T-helper 1 cell (primary cell): ENCODE data around the gene GRID1.
A peak's percentile ranks its signal among the peaks of the same experiment; 100 is the strongest.

ENCODE experiments used
- DNase-seq, 5 donors: peaks; one replicate each; pipeline ENCODE4 v3.0.0-alpha.2; 2012 to 2020

The GRID1 gene

GRCh38 chr10:85623342-85623741, 743.3 kb downstream of the GRID1 start:
- DNase-seq: no peak

DNA sequence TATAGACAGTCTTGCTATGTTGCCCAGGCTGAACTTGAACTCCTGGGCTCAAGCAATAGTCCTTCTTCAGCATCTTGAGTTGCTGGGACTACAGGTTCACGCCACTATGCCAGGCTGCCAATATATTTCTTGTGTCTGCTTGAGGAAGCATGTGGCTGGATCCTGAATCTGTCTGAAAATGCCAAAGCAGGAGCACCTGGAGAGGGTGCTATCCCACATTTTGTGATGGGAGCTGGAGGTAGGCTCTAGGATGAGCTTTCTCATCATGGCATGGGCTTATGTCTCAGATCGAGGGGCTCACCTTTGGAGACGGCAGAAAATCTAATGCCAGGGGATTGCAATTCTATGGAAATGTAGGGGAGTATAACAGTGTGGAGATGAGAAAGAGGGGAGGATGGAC, 744.2 kb downstream of the GRID1 start:
- no peak for DNase-seq

DNA sequence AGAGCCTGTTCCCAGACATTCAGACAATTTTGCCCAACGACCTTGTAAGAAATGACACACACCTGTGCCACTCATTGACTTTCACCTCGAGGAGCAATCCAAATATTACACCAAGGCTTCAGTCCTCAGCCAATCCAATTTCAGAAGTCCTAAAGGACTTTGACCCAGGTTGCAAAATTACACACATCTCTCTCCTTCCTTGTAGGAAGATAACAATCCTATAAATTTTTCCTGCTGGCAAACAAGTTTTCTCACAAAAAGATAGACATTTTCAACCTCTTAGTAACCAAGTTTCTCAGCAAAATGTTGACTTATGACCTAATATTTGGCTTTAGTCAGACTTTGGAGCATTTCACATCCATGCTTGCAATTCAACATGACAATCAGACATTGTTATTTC, 745.0 kb downstream of the GRID1 start:
- DNase-seq: no peak

DNA sequence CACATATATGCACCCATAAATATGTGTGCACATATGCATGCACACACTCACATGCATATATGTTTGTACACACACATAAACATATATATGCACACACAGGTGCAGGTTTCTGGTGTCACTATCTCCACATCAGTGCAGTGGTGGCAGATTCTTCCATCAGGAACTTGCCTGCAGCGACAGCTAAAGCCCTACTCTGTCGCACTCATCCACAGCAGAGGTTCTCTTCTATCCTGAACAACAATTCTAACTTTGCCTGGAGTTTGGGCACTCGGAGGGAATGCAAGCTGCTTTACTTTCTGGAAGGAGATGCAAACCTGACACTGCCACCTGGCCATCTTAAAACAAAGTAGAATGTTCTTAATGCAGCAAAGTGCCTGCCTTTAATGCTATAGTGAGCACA, 745.8 kb downstream of the GRID1 start:
- DNase-seq: no peak

GRCh38 chr10:85619832-85620231, 746.8 kb downstream of the GRID1 start:
- no peak for DNase-seq

DNA sequence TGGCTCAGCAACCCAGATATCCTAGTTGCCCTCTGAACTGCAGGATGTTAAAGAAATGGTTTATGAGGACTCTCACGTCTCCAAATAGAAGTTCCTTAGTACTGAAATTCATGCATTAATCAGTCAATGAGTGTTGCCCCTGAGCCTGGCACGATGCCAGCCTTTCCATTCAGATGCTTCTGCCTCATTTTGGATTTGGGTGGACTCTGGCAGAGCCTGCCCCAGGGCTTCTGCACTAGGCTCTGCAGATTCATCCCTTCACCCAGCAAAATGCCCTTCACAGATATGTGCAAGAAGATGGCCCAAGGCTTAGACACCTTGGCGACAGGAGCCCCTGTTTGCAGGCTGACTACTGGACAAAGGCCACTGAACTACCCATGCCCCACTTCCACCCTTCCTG, 747.8 kb downstream of the GRID1 start:
- DNase-seq: no peak

DNA sequence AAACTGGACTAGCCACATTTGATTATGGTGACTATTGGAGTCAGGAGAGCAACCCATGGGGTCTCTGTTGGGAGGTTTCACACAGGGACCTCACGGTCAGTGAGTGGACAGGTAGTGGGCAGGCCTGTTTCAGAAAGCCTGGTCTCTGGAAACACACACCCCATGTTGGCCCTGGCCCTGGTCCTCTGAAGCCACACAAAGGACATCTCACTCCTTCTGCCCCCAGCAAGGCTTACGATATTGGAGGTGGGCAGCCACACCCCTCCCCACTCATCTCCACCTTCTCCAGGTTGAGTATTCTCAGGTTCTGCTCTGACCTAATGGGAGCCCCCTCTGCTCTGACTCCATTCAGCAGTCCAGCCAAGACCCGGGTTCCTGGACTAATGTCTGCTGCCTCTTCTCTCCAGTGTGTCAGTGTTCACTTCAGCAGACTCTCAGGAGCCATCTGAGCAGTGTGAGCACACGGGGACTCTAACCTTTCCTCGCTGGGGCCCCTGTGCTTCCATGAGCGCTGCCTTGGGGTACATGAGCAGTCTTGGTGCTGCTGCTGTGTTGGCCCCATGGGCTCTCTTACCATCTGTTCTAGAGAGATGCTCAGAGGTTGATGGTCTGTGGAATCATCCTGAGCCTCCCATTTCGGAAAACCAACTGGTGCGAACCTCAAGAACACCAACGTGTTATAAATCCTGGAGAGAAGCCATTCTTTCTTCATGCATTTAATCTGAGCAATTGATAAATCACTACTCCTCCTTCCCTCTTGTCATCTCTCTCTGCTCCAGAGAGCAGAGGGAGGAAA, 748.6 kb downstream of the GRID1 start:
- no peak for DNase-seq

DNA sequence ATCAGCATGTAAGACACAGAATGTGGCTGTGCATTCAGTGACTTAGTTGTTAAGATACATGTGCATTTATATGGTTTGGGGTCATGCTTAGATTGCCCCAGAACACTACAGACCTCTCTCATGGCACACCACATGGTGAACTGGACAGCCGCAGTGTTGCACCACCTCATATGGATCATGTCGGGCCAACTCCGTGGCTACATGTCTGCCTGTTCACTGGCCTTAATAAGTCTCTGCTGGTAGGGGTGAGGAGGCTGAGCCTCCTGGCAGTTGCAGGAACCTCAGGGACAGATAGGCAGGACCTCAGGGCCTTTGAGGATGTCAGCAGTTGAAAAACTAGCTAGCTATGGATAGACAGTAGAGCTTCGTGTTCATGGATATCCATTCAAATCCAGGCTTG, 751.0 kb downstream of the GRID1 start:
- no peak for DNase-seq

DNA sequence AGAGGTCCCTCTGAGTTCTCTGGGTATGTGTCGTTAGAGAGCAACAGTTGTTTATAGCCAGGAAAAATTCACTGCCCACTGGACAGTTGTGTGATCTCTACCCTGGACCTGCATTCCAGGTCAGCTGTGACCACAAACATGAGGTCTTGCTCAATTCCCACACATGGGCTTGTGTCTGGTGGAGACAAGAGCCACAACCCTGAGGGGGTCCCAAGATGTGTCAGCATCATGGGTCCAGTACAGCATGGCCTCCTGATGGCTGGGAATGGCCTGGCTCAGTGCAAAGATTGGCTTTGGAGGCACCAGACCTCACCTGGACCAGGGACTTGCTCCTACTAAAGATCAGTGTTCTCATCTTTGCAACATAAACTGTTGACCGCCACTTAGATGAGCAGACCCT, 751.6 kb downstream of the GRID1 start:
- no peak for DNase-seq

- no peak for DNase-seq
Observed at GRCh38 chr10:85614566-85614965, 752.0 kb downstream of the GRID1 start.

GRCh38 chr10:85613391-85613790, 753.2 kb downstream of the GRID1 start:
- no peak for DNase-seq

- peak in 1 of 5 donors; percentile 5 for DNase-seq
Observed at GRCh38 chr10:85612833-85613232, 753.8 kb downstream of the GRID1 start.

- peak in 3 of 5 donors; percentile 15 to 84 (median 26) for DNase-seq
Observed at GRCh38 chr10:85612378-85612775, 754.2 kb downstream of the GRID1 start.

DNA sequence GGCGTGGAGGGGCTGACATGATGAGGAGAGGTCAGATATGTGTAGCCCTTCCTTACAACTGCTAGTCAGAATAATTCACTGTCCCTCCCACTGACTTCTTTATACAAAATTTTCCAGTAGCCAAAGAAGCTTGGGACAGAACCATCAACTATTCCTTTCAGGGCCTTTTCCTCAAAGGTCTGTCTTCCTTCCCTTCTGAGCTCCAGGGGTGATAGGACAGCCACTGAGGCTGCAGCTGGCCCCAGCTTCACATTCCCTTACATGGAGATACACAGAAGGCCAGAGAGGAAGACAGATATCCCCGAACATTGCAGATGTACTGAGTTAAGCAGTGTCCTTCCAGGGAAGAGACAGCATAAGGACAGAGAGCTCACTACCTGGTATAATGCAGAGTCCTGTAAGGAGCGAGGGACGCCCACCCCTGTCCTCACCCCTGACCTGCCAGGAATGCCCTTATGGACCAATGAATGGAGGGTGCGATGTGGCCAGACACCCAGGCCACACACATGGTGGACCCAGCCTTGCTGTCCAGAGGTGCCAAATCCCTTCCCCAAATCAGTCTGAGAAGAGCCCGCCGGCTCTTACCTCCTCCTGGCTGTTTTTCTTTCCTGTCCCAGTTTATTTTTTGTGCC, 754.7 kb downstream of the GRID1 start:
- no peak for DNase-seq

GRCh38 chr10:85611093-85611740, 755.4 kb downstream of the GRID1 start:
- DNase-seq: no peak

DNA sequence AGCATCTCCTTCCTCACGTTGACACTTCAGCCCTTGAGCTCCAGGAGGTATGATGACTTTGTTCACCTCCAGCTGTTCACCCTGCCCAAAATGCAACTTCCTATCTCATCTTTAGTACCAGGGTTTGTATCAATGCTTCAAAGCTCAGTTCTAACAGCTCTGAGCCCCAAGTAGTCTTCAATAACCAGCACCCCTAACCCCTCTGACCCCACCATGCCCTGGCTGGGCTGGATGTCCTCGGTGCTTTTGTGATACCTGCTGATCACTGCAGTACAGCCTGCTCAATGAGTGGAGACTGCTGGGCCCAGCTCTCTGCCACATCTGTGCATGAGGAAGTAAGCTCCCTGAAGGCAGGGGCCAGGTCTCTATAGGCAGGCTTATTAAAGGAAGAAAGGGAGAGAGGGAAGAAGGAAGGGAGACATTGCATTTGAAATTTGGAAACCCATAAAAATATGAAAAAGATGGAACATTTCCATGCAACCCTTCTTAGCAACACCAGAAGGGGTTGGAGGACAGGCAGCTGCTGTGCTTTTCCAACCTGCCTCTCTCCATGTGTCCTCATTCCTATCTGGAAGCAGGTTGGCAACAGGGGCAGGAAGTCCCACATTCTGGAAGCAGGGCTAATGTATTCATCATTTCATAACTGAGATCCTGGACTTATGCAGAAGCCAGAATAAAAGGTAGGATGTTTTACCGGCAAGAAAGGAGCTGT, 756.1 kb downstream of the GRID1 start:
- DNase-seq: no peak

DNA sequence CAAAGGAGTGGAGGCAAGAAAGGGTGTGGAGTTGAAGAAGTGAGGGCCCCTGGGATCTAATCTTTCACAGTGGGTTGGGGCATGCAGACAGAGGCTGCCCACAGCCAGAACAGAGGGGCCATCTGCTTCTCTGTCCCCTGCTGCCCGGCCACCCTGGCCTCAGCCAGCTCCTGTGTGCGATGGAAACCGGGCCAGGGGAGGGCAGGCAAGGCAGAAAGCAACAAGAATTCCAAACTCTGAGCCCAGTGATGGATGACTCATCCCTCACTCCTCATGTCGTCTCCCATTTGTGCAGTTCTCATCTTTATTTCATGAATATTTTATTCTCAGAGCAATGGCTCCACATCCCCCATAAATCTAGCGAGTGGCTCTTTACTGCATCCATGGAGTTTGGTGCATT, 757.1 kb downstream of the GRID1 start:
- DNase-seq: no peak

DNA sequence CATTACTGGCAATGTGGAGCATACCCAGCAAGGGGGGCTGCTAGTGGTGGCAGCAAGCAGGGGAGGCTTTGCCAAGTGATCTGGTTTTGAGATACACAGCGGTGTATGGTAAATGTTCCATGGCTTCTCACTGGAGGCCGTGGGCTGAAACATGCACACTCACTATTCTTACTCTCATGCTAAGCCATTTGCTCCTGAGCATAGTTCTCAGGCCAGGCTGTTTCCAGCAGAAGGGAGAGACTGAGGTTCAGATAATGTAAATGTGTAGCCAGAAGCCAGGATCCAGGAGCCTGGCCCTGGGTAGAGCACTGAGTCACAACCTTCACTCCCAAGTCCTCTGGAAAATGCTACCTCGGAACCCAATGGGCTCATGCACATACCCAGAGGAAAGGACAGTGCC, 757.9 kb downstream of the GRID1 start:
- DNase-seq: no peak

- no peak for DNase-seq
Observed at GRCh38 chr10:85607043-85607695, 759.4 kb downstream of the GRID1 start.

GRCh38 chr10:85606401-85606800, 760.2 kb downstream of the GRID1 start:
- no peak for DNase-seq

GRCh38 chr10:85604884-85605283, 761.7 kb downstream of the GRID1 start:
- no peak for DNase-seq

- DNase-seq: no peak
Observed at GRCh38 chr10:85604136-85604725, 762.4 kb downstream of the GRID1 start.
